B cell (primary cell): ENCODE measurements around the gene C7. TPM values are rescaled to one million over a fixed set of nuclear protein-coding genes. Genes with fewer than 3 reads are reported as not detected.

Experiments
- ATAC-seq: fragments of 200-7000 bp; cut with Tn5 transposase; one replicate; pipeline ENCODE4 v1.10.0; 2021; ENCODE audit warnings: low read depth, mild to moderate bottlenecking, moderate number of reproducible peaks, moderate library complexity
- CTCF ChIA-PET: fragments of 350-600 bp; sonication (Branson Sonifier 250); formaldehyde crosslinking; loops from one replicate; lab custom pipeline; 2021; ENCODE audit warnings: antibody characterized with exemption, inconsistent platforms; lab: Charles Lee
- POLR2A ChIA-PET: fragments of 350-600 bp; sonication (Branson Sonifier 250); formaldehyde crosslinking; loops from one replicate; lab custom pipeline; 2021; ENCODE audit warnings: antibody characterized with exemption; lab: Charles Lee
- DNase-seq: peaks from one replicate; pipeline ENCODE4 v3.0.0; 2013
- H2AFZ ChIP-seq: 2 replicates; pipeline ENCODE4 v1.6.1; 2012; ENCODE audit warnings: mild to moderate bottlenecking, low read depth, low read length; ENCODE audit not compliant: insufficient read depth, poor library complexity, severe bottlenecking
- H3K27ac ChIP-seq, 2 donors: 1 replicate in 1 of 2; 2 replicates in 1 of 2; pipeline ENCODE4 v1.5.1; 2012 to 2013; ENCODE audit warnings: low read length in 2 of 2, mild to moderate bottlenecking in 2 of 2, moderate library complexity in 1 of 2
- H3K27me3 ChIP-seq, 4 experiments: fragments of 200-600 bp in 1 of 4; sonication (generic) in 1 of 4; replicated peaks in 1 of 4; 1 replicate in 2 of 4; 2 replicates in 2 of 4; pipeline versions ENCODE4 v1.6.1 to v1.7.0; 2013 to 2016; ENCODE audit warnings: low read length in 3 of 4, mild to moderate bottlenecking in 2 of 4, mixed read lengths in 1 of 4, moderate library complexity in 1 of 4; ENCODE audit not compliant: insufficient read depth in 4 of 4, control insufficient read depth in 3 of 4; ENCODE audit errors: control extremely low read depth in 1 of 4
- H3K36me3 ChIP-seq, 2 experiments: replicated peaks in 1 of 2; 1 replicate in 1 of 2; 2 replicates in 1 of 2; pipeline versions ENCODE4 v1.6.1 to v1.7.1; 2013; ENCODE audit warnings: low read length in 1 of 2; ENCODE audit not compliant: insufficient read depth in 2 of 2, control insufficient read depth in 1 of 2; ENCODE audit errors: control extremely low read depth in 1 of 2, extremely low read depth in 1 of 2
- H3K4me1 ChIP-seq, 2 donors: fragments of 200-600 bp in 1 of 2; sonication (generic) in 1 of 2; 1 replicate in 1 of 2; 2 replicates in 1 of 2; pipeline versions ENCODE4 v1.5.1 to v1.6.1; 2013 to 2017; ENCODE audit warnings: low read length in 2 of 2; ENCODE audit not compliant: control insufficient read depth in 2 of 2, insufficient read depth in 2 of 2
- H3K4me2 ChIP-seq: replicated peaks from 2 replicates; pipeline ENCODE3; 2012; ENCODE audit warnings: mild to moderate bottlenecking, low read depth, low read length; ENCODE audit not compliant: poor library complexity, severe bottlenecking
- H3K4me3 ChIP-seq, 5 experiments: fragments of 200-600 bp in 1 of 5; sonication (generic) in 1 of 5; 1 replicate in 3 of 5; 2 replicates in 2 of 5; pipeline versions ENCODE4 v1.5.1 to v1.7.0; 2011 to 2016; ENCODE audit warnings: low read length in 4 of 5, mild to moderate bottlenecking in 4 of 5, low read depth in 2 of 5, control low read depth in 1 of 5, moderate library complexity in 1 of 5; ENCODE audit not compliant: insufficient read depth in 1 of 5; ENCODE audit errors: control extremely low read depth in 1 of 5, extremely low read depth in 1 of 5
- H3K79me2 ChIP-seq: fragments of 200-600 bp; sonication (generic); one replicate; pipeline ENCODE4 v1.6.0; 2016; ENCODE audit warnings: low read length; ENCODE audit not compliant: control insufficient read depth, insufficient read depth
- H3K9ac ChIP-seq: fragments of 200-600 bp; sonication (generic); 2 replicates; pipeline ENCODE4 v1.6.1; 2017; ENCODE audit warnings: mild to moderate bottlenecking, low read length, moderate library complexity
- H3K9me3 ChIP-seq, 3 donors: one replicate each; pipeline versions ENCODE4 v1.6.1 to v1.7.1; 2013; ENCODE audit warnings: low read length in 2 of 3; ENCODE audit not compliant: control insufficient read depth in 2 of 3, insufficient read depth in 1 of 3; ENCODE audit errors: control extremely low read depth in 1 of 3
- H4K20me1 ChIP-seq: 2 replicates; pipeline ENCODE4 v1.6.0; 2012; ENCODE audit warnings: mild to moderate bottlenecking, low read length; ENCODE audit not compliant: insufficient read depth, control insufficient read depth, poor library complexity, severe bottlenecking
- H3K27ac Mint-ChIP-seq: one replicate; pipeline ENCODE4 v1.8.0; 2021; ENCODE audit warnings: mixed read lengths
- H3K27me3 Mint-ChIP-seq: one replicate; pipeline ENCODE4 v1.8.0; 2021; ENCODE audit warnings: mixed read lengths
- H3K4me1 Mint-ChIP-seq: one replicate; pipeline ENCODE4 v1.8.0; 2021; ENCODE audit warnings: mixed read lengths
- H3K4me3 Mint-ChIP-seq: one replicate; pipeline ENCODE4 v1.8.0; 2021; ENCODE audit warnings: mixed read lengths
- H3K9me3 Mint-ChIP-seq: one replicate; pipeline ENCODE4 v1.8.0; 2022; ENCODE audit warnings: mixed read lengths; ENCODE audit not compliant: insufficient read depth
- CTCF ChIP-seq: fragments of 200-600 bp; IDR thresholded peaks from one replicate; pipeline ENCODE4 v1.8.0; 2022; ENCODE audit warnings: antibody characterized with exemption, mild to moderate bottlenecking
- EZH2 ChIP-seq: IDR thresholded peaks from 2 replicates; pipeline ENCODE4 v1.6.1; 2012; ENCODE audit warnings: borderline replicate concordance, low read depth, mild to moderate bottlenecking, moderate library complexity, low read length; ENCODE audit not compliant: insufficient read depth, poor library complexity, severe bottlenecking
- WGBS: methylation state at CpG from one replicate; pipeline ENCODE4 v1.1.5; 2013; ENCODE audit warnings: missing lambda C conversion rate; ENCODE audit not compliant: insufficient coverage; 5-methylcytosine and 5-hydroxymethylcytosine counted together
- intact Hi-C: fragments of 100-400 bp; cut with micrococcal nuclease; formaldehyde crosslinking; loops from one replicate; pipeline ENCODE4 v1.10.0; 2022
- polyA plus RNA-seq: library from polyadenylated mRNA; depleted of rRNA; stranded (reverse); fragments of >200 nt; gene quantifications from 2 replicates; pipeline ENCODE4 v1.2.3, GENCODE V29; 2012
- total RNA-seq, 2 donors: library from RNA; stranded (reverse); fragments of 120-200 nt in 1 of 2; gene quantifications; 1 replicate in 1 of 2; 2 replicates in 1 of 2; pipeline versions ENCODE4 v1.2.3 to v1.2.4, GENCODE V29; 2013 to 2022

Gene C7
- total and polyA plus RNA-seq, 2 donors (not counting 1 experiment from before 2014, with no cell fraction given) = not detected

GRCh38 chr5:40984884-40985283 is 75.6 kb downstream of the C7 start:
- WGBS = 88% methylated on average over 2 of the region's 3 CpGs
- Histone ChIP-seq H4K20me1 (no peaks in the 10 kb centered on the region), H3K4me2 (no peak overlapping the region), H3K4me1 (no peaks in the 10 kb centered on the region), H3K9me3 (no peaks in the 10 kb centered on the region), H3K27ac (no peak overlapping the region), H3K9ac (no peak overlapping the region), H2AFZ (no peak overlapping the region), H3K27me3 (no peaks in the 10 kb centered on the region), H3K36me3 (no peaks in the 10 kb centered on the region), H3K79me2 (no peaks in the 10 kb centered on the region), H3K4me3 (no peak overlapping the region)
- CTCF ChIA-PET = no interaction called here
- Mint-ChIP-seq H3K9me3 (peaks cover 6% of the 10 kb centered on the region), H3K27ac (no peak overlapping the region), H3K4me1 (no peaks in the 10 kb centered on the region), H3K4me3 (no peak overlapping the region), H3K27me3 (peaks cover 7% of the 10 kb centered on the region)
- intact Hi-C loops = no loop called here
- DNase-seq = no peak
- POLR2A ChIA-PET = no interaction called here
- TF ChIP-seq CTCF = no peak
- no peak for TF ChIP-seq EZH2
- no peak for ATAC-seq

- ATAC-seq (no peak), DNase-seq (no peak)
- H3K9me3 ChIP-seq = no peaks in the 10 kb centered on the region
- H3K9ac ChIP-seq = no peak overlapping the region
- no peaks in the 10 kb centered on the region for H3K4me1 ChIP-seq
- no peak overlapping the region for H3K4me2 ChIP-seq
- Mint-ChIP-seq H3K4me3 (no peak overlapping the region), H3K4me1 (no peaks in the 10 kb centered on the region), H3K27ac (no peak overlapping the region), H3K9me3 (peaks cover 6% of the 10 kb centered on the region), H3K27me3 (peaks cover 7% of the 10 kb centered on the region)
- CTCF ChIA-PET = no interaction called here
- no peaks in the 10 kb centered on the region for H4K20me1 ChIP-seq
- intact Hi-C loops = no loop called here
- no peak for TF ChIP-seq EZH2
- TF ChIP-seq CTCF = no peak
- 58% methylated on average over 3 of the region's 4 CpGs for WGBS
- POLR2A ChIA-PET = no interaction called here
- H3K79me2 ChIP-seq = no peaks in the 10 kb centered on the region
- no peaks in the 10 kb centered on the region for H3K36me3 ChIP-seq
- no peaks in the 10 kb centered on the region for H3K27me3 ChIP-seq
- no peak overlapping the region for H3K27ac ChIP-seq
- no peak overlapping the region for H3K4me3 ChIP-seq
- H2AFZ ChIP-seq = no peak overlapping the region
Observed at GRCh38 chr5:40985501-40985900, 76.2 kb downstream of the C7 start.
